MM.1S (cell line): ENCODE data around the gene VPS4A.

Experiments used
- EZH2 ChIP-seq: fragments of 300-600 bp; sonication (generic); optimal IDR thresholded peaks from 2 replicates; pipeline ENCODE3; 2017; ENCODE audit warnings: low read depth, mild to moderate bottlenecking, antibody characterized with exemption, low read length, mixed read lengths
- EZH2phosphoT487 ChIP-seq: fragments of 300-600 bp; sonication (generic); IDR thresholded peaks from 2 replicates; pipeline ENCODE4 v1.6.1; 2018; ENCODE audit warnings: antibody characterized with exemption, low read length
- TF ChIP-seq, protein P1 (sequence below): fragments of 300-600 bp; sonication (generic); IDR thresholded peaks from 2 replicates; pipeline ENCODE4 v1.5.1; 2016; ENCODE audit warnings: antibody characterized with exemption, low read length, mixed read lengths

- TF ChIP-seq, protein P1, sequence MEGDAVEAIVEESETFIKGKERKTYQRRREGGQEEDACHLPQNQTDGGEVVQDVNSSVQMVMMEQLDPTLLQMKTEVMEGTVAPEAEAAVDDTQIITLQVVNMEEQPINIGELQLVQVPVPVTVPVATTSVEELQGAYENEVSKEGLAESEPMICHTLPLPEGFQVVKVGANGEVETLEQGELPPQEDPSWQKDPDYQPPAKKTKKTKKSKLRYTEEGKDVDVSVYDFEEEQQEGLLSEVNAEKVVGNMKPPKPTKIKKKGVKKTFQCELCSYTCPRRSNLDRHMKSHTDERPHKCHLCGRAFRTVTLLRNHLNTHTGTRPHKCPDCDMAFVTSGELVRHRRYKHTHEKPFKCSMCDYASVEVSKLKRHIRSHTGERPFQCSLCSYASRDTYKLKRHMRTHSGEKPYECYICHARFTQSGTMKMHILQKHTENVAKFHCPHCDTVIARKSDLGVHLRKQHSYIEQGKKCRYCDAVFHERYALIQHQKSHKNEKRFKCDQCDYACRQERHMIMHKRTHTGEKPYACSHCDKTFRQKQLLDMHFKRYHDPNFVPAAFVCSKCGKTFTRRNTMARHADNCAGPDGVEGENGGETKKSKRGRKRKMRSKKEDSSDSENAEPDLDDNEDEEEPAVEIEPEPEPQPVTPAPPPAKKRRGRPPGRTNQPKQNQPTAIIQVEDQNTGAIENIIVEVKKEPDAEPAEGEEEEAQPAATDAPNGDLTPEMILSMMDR = no peak
- TF ChIP-seq EZH2 (no peak), EZH2phosphoT487 (no peak)
Observed at GRCh38 chr16:69366431-69366830, 55.3 kb downstream of the VPS4A start.
